ENCODE results near the gene SERPINH1.

DNA sequence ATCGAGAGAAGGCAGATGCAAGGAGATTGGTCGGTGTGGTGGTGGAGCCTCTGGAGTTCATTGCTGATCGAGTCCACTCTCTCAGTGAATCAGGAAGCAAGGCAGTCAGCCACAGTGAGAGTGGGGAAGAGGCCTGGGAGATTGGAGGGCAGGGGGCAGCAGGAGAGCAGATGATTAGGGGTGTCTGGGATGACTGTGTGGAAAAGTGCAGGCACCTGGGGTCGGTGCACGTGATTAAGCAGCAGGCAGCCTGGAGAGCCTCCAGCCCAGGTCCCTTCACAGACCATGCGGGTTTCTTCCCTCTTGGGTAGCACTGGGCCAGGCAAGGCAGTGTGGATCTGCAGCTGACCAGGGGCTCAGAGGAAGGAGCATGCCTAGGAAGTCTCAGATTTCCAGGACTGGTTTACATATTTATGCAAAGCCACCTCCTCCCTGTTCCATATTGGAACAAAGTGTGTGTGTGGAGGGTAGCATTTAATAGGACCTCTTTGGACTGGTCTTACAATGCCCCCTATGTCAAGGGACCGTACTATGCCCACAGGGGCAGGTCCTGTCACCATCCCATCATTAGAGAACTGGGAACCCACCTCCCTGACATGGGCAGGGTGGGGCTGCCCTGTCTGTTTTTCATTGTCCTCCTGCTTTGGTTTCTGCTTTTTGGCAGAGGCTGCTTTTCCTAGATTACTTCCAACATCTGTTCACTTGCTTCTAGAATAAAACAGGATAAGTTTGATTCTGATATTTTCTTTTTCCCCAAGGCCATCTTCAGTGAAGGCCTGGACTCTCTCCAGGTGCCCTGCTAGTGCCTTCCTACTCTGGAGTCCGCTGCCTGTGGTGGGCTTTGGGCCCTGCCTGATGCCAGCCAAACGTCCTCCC lies 22.4 kb upstream of the SERPINH1 start:
- TF ChIP-seq, protein P1, sequence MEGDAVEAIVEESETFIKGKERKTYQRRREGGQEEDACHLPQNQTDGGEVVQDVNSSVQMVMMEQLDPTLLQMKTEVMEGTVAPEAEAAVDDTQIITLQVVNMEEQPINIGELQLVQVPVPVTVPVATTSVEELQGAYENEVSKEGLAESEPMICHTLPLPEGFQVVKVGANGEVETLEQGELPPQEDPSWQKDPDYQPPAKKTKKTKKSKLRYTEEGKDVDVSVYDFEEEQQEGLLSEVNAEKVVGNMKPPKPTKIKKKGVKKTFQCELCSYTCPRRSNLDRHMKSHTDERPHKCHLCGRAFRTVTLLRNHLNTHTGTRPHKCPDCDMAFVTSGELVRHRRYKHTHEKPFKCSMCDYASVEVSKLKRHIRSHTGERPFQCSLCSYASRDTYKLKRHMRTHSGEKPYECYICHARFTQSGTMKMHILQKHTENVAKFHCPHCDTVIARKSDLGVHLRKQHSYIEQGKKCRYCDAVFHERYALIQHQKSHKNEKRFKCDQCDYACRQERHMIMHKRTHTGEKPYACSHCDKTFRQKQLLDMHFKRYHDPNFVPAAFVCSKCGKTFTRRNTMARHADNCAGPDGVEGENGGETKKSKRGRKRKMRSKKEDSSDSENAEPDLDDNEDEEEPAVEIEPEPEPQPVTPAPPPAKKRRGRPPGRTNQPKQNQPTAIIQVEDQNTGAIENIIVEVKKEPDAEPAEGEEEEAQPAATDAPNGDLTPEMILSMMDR (IDR thresholded peaks at IDR 0.05; ENCODE audit: low read length): no peak
- TF ChIP-seq EZH2phosphoT487 (IDR thresholded peaks at IDR 0.05; ENCODE audit: low read length): no peak

Measured in MM.1S (cell line).